HL-60 (cell line): Measurements from ENCODE around the gene CDH1.

Experiments
- CTCF ChIP-seq: IDR thresholded peaks from one replicate; pipeline ENCODE4 v1.5.1; 2011; ENCODE audit warnings: low read length, control low read depth, inconsistent platforms; ENCODE audit not compliant: insufficient read depth
- GABPA ChIP-seq: IDR thresholded peaks from 2 replicates; pipeline ENCODE4 v1.6.1; 2012; ENCODE audit warnings: low read depth
- POLR2AphosphoS5 ChIP-seq: IDR thresholded peaks from 2 replicates; pipeline ENCODE4 v1.6.1; 2012; ENCODE audit warnings: low read depth
- SPI1 ChIP-seq: IDR thresholded peaks from 2 replicates; pipeline ENCODE4 v1.6.1; 2012; ENCODE audit warnings: low read depth, mild to moderate bottlenecking, borderline replicate concordance
- TF ChIP-seq, protein P1 (sequence below): IDR thresholded peaks from 2 replicates; pipeline ENCODE4 v1.6.1; 2012; ENCODE audit warnings: low read depth; ENCODE audit not compliant: insufficient replicate concordance

- TF ChIP-seq CTCF (no peak), POLR2AphosphoS5 (no peak), GABPA (no peak), SPI1 (no peak)
- TF ChIP-seq, protein P1, sequence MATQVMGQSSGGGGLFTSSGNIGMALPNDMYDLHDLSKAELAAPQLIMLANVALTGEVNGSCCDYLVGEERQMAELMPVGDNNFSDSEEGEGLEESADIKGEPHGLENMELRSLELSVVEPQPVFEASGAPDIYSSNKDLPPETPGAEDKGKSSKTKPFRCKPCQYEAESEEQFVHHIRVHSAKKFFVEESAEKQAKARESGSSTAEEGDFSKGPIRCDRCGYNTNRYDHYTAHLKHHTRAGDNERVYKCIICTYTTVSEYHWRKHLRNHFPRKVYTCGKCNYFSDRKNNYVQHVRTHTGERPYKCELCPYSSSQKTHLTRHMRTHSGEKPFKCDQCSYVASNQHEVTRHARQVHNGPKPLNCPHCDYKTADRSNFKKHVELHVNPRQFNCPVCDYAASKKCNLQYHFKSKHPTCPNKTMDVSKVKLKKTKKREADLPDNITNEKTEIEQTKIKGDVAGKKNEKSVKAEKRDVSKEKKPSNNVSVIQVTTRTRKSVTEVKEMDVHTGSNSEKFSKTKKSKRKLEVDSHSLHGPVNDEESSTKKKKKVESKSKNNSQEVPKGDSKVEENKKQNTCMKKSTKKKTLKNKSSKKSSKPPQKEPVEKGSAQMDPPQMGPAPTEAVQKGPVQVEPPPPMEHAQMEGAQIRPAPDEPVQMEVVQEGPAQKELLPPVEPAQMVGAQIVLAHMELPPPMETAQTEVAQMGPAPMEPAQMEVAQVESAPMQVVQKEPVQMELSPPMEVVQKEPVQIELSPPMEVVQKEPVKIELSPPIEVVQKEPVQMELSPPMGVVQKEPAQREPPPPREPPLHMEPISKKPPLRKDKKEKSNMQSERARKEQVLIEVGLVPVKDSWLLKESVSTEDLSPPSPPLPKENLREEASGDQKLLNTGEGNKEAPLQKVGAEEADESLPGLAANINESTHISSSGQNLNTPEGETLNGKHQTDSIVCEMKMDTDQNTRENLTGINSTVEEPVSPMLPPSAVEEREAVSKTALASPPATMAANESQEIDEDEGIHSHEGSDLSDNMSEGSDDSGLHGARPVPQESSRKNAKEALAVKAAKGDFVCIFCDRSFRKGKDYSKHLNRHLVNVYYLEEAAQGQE = no peak
Measured at GRCh38 chr16:68778551-68779231, 41.6 kb downstream of the CDH1 start.
